Brain microvascular endothelial cell (primary cell): ENCODE results near the gene MTHFD1L.

ENCODE experiments used
- DNase-seq: peaks from one replicate; pipeline ENCODE4 v3.0.0-alpha.2; 2020
- H3K27ac ChIP-seq: fragments of 250-450 bp; sonication (Bioruptor Pico); 2 replicates; pipeline ENCODE4 v1.5.1; 2020; ENCODE audit warnings: mild to moderate bottlenecking, moderate library complexity
- H3K27me3 ChIP-seq: fragments of 250-450 bp; sonication (Bioruptor Pico); replicated peaks from 2 replicates; pipeline ENCODE4 v1.5.1; 2020; ENCODE audit warnings: mild to moderate bottlenecking
- H3K36me3 ChIP-seq: fragments of 250-450 bp; sonication (Bioruptor Pico); replicated peaks from 2 replicates; pipeline ENCODE4 v1.5.1; 2020; ENCODE audit warnings: mild to moderate bottlenecking
- H3K4me3 ChIP-seq: 2 replicates; pipeline ENCODE4 v1.5.1; 2011; ENCODE audit warnings: low read depth, mild to moderate bottlenecking, control low read depth, low read length, moderate library complexity
- in situ Hi-C: cut with HindIII; loops from 2 replicates; pipeline ENCODE4 v1.10.0; 2017; ENCODE audit warnings: low sequenced_read_pairs, low pct_ligation_motif_present
- TF ChIP-seq, protein P1 (sequence below): IDR thresholded peaks from 2 replicates; pipeline ENCODE4 v1.5.1; 2011; ENCODE audit warnings: low read depth, mild to moderate bottlenecking, moderate library complexity, low read length, control low read depth, inconsistent platforms; ENCODE audit errors: missing control alignments

MTHFD1L gene

DNA sequence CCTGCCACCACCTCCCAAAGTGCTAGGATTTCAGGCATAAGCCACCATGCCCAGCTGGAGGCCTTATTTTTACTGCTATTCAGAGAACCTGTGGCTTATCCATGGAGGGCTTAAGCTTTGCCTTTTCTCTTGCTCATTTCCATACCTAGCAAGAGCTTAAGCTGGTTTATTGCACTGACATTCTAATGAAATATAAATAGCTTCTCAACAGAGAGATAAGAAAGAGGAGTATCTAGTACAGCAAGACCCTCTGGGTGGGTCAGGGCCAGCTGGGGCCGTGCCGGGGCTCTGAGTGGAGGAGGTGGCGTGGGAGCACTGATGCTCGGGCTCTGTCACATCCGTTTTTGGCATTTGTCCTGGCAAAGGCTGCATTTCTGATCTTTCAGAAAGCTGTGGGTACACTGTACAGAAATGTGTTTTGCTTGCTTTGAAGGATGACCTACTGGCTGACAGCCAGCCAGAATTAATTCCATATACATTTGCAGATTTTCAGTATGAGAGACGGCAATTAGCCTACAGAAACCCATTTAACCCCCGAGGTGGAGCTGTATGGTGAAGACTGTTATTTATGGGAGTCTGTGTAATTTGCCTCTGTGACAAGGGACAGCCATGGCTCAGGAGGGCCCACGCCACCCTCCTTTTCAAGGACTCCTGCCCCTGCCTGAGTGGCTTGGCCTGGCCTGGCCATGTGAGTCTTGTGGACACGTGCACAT, 192.7 kb downstream of the MTHFD1L start:
- DNase-seq: no peak
- peak overlapping the region; percentile 95 for H3K27ac ChIP-seq
- no peaks in the 10 kb centered on the region for H3K36me3 ChIP-seq
- H3K4me3 ChIP-seq: no peak overlapping the region
- in situ Hi-C loops: no loop called here
- no peaks in the 10 kb centered on the region for H3K27me3 ChIP-seq
- TF ChIP-seq, protein P1, sequence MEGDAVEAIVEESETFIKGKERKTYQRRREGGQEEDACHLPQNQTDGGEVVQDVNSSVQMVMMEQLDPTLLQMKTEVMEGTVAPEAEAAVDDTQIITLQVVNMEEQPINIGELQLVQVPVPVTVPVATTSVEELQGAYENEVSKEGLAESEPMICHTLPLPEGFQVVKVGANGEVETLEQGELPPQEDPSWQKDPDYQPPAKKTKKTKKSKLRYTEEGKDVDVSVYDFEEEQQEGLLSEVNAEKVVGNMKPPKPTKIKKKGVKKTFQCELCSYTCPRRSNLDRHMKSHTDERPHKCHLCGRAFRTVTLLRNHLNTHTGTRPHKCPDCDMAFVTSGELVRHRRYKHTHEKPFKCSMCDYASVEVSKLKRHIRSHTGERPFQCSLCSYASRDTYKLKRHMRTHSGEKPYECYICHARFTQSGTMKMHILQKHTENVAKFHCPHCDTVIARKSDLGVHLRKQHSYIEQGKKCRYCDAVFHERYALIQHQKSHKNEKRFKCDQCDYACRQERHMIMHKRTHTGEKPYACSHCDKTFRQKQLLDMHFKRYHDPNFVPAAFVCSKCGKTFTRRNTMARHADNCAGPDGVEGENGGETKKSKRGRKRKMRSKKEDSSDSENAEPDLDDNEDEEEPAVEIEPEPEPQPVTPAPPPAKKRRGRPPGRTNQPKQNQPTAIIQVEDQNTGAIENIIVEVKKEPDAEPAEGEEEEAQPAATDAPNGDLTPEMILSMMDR: no peak

DNA sequence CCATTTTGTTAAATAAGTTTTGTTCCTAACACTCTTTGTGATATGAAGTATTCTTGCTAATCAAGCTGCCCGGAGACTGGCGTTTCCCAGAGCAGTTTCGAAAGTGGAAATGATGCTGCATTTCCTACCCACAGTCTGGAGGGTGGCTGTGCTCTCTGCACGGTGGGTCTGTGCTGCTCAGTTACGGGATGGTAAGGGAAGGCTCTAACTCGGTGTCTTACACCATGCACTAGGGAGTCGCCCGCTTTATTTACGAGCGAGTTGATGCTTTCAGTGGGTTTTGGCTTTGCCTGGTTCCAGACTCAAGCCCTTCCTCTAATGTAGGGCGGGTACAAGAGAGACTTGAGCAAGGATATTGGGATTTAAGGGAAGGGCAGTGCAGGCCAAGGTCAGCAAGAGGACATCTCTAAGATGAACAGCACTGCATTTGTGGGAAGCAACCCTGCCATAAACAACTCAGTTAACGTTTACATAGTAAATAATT, 194.2 kb downstream of the MTHFD1L start:
- H3K4me3 ChIP-seq: no peak overlapping the region
- no peak for DNase-seq
- TF ChIP-seq, protein P1: no peak
- H3K36me3 ChIP-seq: no peaks in the 10 kb centered on the region
- H3K27me3 ChIP-seq: no peaks in the 10 kb centered on the region
- in situ Hi-C loops: no loop called here
- H3K27ac ChIP-seq: peak overlapping the region; percentile 95

DNA sequence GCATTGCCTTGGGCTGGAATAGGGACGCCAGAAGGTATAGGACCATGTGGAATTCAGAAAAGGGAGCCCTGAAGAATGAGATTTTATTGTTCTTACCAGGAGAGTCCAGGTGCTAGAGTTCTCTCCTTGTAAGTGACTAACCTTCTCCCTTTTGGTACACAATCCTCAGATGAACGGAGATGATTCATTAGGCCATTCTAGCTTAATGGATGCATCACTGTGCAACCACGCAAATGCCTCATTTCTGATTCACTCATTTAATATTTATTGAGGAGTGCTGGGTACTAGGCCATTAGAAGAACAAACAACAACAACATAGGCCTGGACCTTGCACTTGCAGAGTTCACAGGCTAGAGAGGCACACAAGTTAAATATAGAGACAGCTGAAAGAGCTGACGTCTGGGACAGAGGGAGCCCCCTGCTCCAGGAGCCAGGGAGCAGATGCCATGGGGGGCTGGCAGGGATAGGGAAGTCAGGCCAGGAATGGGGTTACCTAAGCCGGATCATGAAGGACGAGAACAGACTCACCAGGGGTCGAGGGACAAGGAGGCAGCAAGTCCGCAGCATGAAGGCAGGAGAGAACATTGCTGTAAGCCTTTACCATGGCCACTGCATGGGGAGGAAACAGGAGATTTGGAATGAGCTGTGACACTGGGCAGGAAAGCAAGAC, 194.7 kb downstream of the MTHFD1L start:
- Histone ChIP-seq H3K27me3 (no peaks in the 10 kb centered on the region), H3K36me3 (no peaks in the 10 kb centered on the region), H3K4me3 (no peak overlapping the region), H3K27ac (peak overlapping the region; percentile 95)
- TF ChIP-seq, protein P1: no peak
- in situ Hi-C loops: no loop called here
- DNase-seq: peak; percentile 89

DNA sequence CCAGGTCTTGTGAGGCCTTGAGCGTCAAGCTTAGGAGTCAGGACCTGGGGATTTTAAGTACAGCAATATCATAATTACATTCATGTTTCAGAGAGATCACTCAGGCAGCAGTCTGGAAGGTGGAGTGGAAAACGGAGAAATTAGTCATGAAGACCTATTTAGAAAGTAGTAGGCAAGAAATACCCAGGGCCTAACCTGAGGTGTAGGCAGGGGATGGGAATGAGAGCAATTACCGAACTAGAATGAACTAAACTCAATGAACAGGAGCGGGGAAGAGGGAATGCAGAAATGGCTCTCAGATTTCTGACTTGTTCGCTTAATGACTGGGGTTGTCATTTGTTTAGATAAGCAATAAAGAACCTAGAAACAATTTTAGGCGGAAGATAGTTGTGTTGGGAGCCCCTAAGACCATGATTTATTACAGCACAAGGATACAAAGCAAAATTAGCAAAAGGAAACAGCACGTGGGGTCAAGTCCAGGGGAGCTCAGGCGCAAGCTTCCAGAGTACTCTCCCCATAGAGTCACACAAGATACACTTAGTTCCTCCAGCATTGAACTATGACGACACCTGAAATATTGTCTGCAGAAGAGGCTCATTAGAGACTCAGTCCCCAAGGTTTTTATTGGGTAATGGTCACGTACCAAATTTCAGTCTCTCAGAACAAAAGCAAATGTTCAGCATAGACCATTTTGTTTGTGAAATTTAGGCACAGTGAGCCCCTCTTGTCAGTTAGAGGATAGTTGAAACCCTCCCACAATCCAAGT, 195.4 kb downstream of the MTHFD1L start:
- in situ Hi-C loops: no loop called here
- no peak for DNase-seq

DNA sequence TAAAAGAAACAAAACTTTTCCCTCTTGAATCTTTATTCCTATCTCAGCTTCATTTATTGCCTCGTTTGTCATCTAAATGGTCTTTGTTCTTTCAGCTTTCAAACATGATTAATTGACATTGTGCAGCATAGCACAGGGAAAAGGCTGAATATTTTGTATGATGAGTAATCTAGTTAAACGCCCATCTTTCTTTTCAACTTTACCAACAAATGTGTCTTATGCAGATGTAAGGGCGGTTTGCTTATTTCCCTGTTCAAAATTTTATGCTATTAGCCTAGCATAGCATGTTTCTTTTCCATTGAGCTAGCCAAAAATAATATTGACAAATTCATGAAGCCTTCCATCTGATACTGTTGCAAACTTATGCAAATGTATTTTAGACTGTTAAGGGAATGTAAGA, 197.8 kb downstream of the MTHFD1L start:
- H3K27ac ChIP-seq: peak overlapping the region; percentile 36

More for the DNA sequence above, 195.4 kb downstream of the MTHFD1L start:
- TF ChIP-seq, protein P1: no peak
- Histone ChIP-seq H3K27ac (peak overlapping the region; percentile 95), H3K27me3 (no peaks in the 10 kb centered on the region), H3K36me3 (no peaks in the 10 kb centered on the region), H3K4me3 (no peak overlapping the region)

More for the DNA sequence above, 197.8 kb downstream of the MTHFD1L start:
- in situ Hi-C loops: no loop called here
- no peaks in the 10 kb centered on the region for H3K36me3 ChIP-seq
- H3K4me3 ChIP-seq: no peak overlapping the region
- TF ChIP-seq, protein P1: no peak
- H3K27me3 ChIP-seq: no peaks in the 10 kb centered on the region
- DNase-seq: no peak
